Thymus (tissue), 11 donors: ENCODE results near the gene CALM1. TPM values are rescaled to one million over a fixed set of nuclear protein-coding genes. Genes with fewer than 3 reads are reported as not detected.

Source experiments
- DNase-seq, 9 donors: peaks; one replicate each; pipeline ENCODE4 v3.0.0-alpha.2; 2013; ENCODE audit warnings: low spot score in 9 of 9, low read depth in 6 of 9, missing footprints in 1 of 9
- H3K27ac ChIP-seq, 2 donors: one replicate each; pipeline ENCODE4 v1.5.1; 2013; ENCODE audit warnings: control low read depth in 1 of 2, low read depth in 1 of 2, low read length in 1 of 2, mild to moderate bottlenecking in 1 of 2, moderate library complexity in 1 of 2
- H3K27me3 ChIP-seq, 2 donors: one replicate each; pipeline ENCODE4 v1.5.1; 2013; ENCODE audit warnings: low read length in 1 of 2; ENCODE audit not compliant: control insufficient read depth in 2 of 2, insufficient read depth in 1 of 2
- H3K36me3 ChIP-seq, 2 donors: one replicate each; pipeline ENCODE4 v1.5.1; 2013; ENCODE audit warnings: low read length in 1 of 2, mild to moderate bottlenecking in 1 of 2, moderate library complexity in 1 of 2; ENCODE audit not compliant: control insufficient read depth in 2 of 2, insufficient read depth in 2 of 2
- H3K4me1 ChIP-seq, 2 donors: one replicate each; pipeline ENCODE4 v1.5.1; 2013; ENCODE audit warnings: low read length in 2 of 2; ENCODE audit not compliant: control insufficient read depth in 2 of 2, insufficient read depth in 2 of 2
- H3K4me3 ChIP-seq, 2 donors: one replicate each; pipeline ENCODE4 v1.5.1; 2013; ENCODE audit warnings: low read length in 2 of 2, control low read depth in 1 of 2, mild to moderate bottlenecking in 1 of 2
- H3K9me3 ChIP-seq, 2 donors: one replicate each; pipeline ENCODE4 v1.5.1; 2013; ENCODE audit warnings: low read length in 1 of 2, mild to moderate bottlenecking in 1 of 2; ENCODE audit not compliant: control insufficient read depth in 2 of 2, insufficient read depth in 1 of 2
- WGBS: extraction: QIAGEN DNeasy Blood & Tissue Kit; methylation state at CpG from one replicate; pipeline ENCODE4 v1.1.7; 2013; 5-methylcytosine and 5-hydroxymethylcytosine counted together
- polyA plus RNA-seq: library from polyadenylated mRNA; stranded (reverse); fragments of 200-250 nt; gene quantifications from one replicate; pipeline ENCODE4 v1.2.3, GENCODE V29; 2013
- total RNA-seq: library from RNA; stranded (reverse); fragments of 120-200 nt; gene quantifications from one replicate; pipeline ENCODE4 v1.2.4, GENCODE V29; 2013
- donor health status: healthy.

CALM1 gene
- total and polyA plus RNA-seq, 2 donors, result 247 to 302 TPM

DNA sequence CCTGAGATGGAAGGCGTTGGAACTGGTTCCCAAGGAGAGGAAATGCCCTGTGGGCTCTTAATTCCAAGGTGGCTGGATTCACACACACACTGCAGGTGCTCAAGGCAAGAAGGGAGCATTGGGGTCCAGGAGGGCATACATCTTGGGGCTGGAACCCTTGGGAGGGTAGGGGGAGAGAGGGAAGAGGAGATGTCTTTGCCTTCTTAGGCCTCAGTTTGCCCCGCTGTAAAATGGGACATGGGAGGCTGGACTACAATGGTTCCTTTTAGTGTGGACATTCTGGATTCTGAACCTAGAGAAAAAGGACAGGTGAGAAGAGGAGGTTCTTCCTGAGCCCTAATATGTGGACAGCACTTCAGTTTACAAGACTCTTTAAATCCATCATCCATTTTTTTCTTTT is 43.8 kb downstream of the CALM1 start:
- WGBS, result 98% methylated on average over 2 of the region's 2 CpGs
- Histone ChIP-seq H3K4me1 (no peaks in the 10 kb centered on the region), H3K27ac (no peak overlapping the region), H3K9me3 (no peaks in the 10 kb centered on the region), H3K4me3 (no peak overlapping the region), H3K27me3 (no peaks in the 10 kb centered on the region), H3K36me3 (no peaks in the 10 kb centered on the region)
- DNase-seq, result no peak

DNA sequence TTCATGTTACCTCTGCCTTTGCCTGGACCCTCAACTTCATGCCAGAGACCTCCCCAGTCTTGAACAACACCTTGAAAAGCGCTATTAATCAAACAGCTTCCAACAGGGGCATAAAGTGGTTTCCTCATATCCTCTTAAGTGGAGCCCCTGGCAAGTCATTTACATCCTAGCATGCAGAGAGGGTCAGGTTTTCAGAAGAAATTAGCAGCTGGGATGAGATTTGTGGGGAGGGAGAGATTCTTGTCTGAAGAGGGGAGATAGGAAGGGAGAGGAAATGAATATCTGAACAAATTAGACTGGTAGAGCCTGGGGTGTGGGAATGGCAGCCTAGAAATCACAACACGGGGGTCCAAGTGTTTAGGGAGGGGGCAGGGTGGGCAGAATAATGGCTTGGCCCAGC is 45.6 kb downstream of the CALM1 start:
- Histone ChIP-seq H3K9me3 (no peaks in the 10 kb centered on the region), H3K36me3 (no peaks in the 10 kb centered on the region), H3K4me1 (no peaks in the 10 kb centered on the region), H3K4me3 (no peak overlapping the region), H3K27ac (no peak overlapping the region), H3K27me3 (no peaks in the 10 kb centered on the region)
- 78% methylated on average over 2 of the region's 2 CpGs for WGBS
- no peak for DNase-seq

DNA sequence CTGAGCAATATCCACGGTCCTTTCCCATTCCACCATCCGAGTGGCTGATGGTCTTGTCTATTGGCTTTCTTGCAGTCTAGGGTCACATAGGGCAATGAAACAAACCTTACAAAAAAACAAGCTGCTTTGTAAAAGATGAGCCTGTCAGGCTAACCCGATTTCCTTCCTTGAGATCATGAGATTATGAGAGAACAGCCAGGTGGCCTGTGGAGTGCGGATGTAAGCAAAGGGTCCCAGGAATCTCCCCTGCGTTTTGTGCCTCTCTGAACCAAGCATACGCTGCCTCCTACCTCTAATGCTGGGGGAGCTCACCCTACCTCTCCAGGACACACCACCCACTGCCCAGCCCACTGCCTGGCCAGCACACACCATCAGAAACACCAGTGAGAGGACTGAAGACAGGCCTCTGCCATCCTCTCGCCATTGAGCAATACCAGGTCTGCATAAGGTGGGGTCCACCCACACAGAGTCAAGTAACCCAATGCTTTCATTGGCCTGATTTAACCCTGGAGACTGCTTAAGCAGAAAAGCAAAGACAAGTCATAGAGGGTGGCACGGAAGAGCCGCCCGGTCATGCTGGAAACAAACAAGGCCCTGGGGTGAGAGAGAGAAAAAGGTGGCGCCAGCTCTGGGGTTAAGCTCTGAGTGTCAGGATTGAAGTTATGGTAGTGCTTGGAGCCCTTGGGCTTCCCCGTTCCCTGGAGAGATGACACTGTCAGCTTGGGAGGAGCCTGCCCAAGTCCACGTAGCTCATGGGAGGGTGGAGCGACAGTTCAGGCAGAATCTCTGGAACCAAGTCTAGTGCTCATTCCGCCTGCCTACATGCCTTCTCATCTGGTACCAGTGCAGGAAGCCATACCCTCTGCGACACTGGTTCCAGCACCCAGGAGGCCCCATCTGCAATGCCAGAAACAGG is 46.6 kb downstream of the CALM1 start:
- no peaks in the 10 kb centered on the region for H3K36me3 ChIP-seq
- 63% methylated on average over 16 of the region's 16 CpGs for WGBS
- no peaks in the 10 kb centered on the region for H3K4me1 ChIP-seq
- H3K9me3 ChIP-seq, result peaks cover 0 to 5% of the 10 kb centered on the region in 2 donors
- no peak overlapping the region for H3K4me3 ChIP-seq
- DNase-seq, result no peak
- H3K27me3 ChIP-seq, result no peaks in the 10 kb centered on the region
- no peak overlapping the region for H3K27ac ChIP-seq

GRCh38 chr14:90444077-90444696 is 47.4 kb downstream of the CALM1 start:
- H3K4me3 ChIP-seq, result no peak overlapping the region
- no peaks in the 10 kb centered on the region for H3K27me3 ChIP-seq
- H3K4me1 ChIP-seq, result no peaks in the 10 kb centered on the region
- no peak for DNase-seq
- H3K36me3 ChIP-seq, result no peaks in the 10 kb centered on the region
- 80% methylated on average over 6 of the region's 6 CpGs for WGBS
- H3K9me3 ChIP-seq, result peaks cover 0 to 6% of the 10 kb centered on the region in 2 donors
- no peak overlapping the region for H3K27ac ChIP-seq

DNA sequence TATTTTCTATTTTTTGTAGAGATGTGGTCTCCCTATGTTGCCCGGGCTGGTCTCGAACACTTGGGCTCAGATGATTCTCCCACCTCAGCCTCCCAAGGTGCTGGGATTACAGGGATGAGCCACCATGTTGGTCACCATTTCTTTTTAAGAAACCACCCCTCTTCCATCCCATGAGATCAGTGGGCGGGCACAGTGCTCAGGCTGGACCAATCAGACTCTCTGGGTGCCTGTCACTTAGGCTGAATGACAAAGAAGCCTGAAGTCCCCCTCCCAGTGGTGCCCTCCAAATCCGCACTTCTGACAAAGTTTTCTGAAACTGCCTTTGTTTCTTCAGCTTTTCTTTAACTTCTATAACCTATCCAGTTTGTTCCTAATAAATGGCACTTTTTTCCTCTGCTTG is 48.2 kb downstream of the CALM1 start:
- no peak for DNase-seq
- 95% methylated on average over 4 of the region's 4 CpGs for WGBS
- H3K27me3 ChIP-seq, result no peaks in the 10 kb centered on the region
- H3K4me1 ChIP-seq, result no peaks in the 10 kb centered on the region
- no peaks in the 10 kb centered on the region for H3K36me3 ChIP-seq
- H3K27ac ChIP-seq, result no peak overlapping the region
- peaks cover 0 to 6% of the 10 kb centered on the region in 2 donors for H3K9me3 ChIP-seq
- H3K4me3 ChIP-seq, result no peak overlapping the region

DNA sequence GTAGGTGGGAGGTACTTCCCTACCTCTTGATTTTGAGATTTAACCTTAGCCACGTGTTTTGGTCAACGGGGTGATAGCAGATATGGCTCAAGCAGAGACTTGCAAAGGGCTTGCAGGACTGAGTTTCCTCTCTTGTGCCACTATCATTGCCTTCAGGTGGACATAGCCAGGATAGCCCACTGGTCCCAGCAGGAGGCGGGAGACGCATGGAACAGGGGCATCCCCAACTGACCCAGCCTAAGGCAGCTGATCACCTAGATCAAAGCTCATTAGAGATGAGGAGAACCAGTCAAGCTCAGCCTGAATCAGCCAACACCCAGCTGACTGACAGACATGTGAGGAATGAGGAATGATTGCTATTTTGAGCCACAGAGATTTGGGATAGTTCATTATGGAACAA is 49.6 kb downstream of the CALM1 start:
- 95% methylated on average over 4 of the region's 4 CpGs for WGBS
- Histone ChIP-seq H3K4me3 (no peak overlapping the region), H3K27ac (no peak overlapping the region)

DNA sequence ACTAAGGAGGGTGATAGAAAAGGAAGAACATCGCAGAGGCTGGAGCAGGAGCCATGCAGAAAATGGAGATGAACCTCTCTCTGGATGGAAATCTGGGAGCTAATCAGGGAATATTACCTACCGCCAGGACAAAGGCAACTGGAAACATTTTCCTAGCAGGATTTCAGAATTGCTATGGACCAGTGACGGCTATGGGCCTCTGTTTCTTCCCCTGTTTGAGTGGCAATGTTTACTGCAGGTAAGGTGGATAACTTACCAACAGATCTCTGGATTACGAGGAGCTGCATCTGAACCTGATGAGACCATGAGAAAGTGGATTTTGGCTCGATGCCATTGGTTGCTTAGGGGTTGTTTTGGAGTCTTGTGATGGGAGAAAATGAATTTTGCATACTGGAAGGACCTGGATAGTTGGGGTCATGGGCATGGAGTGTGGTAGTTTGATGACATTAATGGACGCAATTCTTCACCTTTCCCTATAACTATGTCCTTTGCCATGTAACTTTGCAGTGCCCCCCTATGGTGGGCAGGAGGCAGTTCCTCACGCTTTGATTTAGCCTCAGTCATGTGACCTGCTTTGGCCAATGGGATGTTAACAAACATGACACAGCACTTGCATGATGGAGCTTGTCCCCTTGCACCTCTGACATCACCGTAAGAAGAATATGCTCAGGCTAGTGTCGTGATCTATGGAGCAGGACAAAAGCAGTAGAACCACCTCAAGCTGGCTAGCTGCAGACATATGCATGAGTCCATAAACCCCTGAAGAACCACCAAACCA is 51.1 kb downstream of the CALM1 start:
- Histone ChIP-seq H3K27ac (no peak overlapping the region), H3K9me3 (peaks cover 0 to 6% of the 10 kb centered on the region in 2 donors), H3K27me3 (no peaks in the 10 kb centered on the region), H3K4me1 (no peaks in the 10 kb centered on the region), H3K4me3 (no peak overlapping the region), H3K36me3 (no peaks in the 10 kb centered on the region)
- no peak for DNase-seq
- WGBS, result 96% methylated on average over 9 of the region's 9 CpGs

More for the DNA sequence above, 49.6 kb downstream of the CALM1 start:
- Histone ChIP-seq H3K4me1 (no peaks in the 10 kb centered on the region), H3K9me3 (peaks cover 0 to 6% of the 10 kb centered on the region in 2 donors), H3K36me3 (no peaks in the 10 kb centered on the region), H3K27me3 (no peaks in the 10 kb centered on the region)
- no peak for DNase-seq

- Histone ChIP-seq H3K27me3 (no peaks in the 10 kb centered on the region), H3K4me1 (no peaks in the 10 kb centered on the region), H3K4me3 (no peak overlapping the region), H3K27ac (no peak overlapping the region), H3K9me3 (peaks cover 0 to 6% of the 10 kb centered on the region in 2 donors), H3K36me3 (no peaks in the 10 kb centered on the region)
- no peak for DNase-seq
- WGBS, result 59% methylated on average over 5 of the region's 5 CpGs
These were observed 52.6 kb downstream of the CALM1 start for GRCh38 chr14:90449411-90449810.

GRCh38 chr14:90450151-90450550 is 53.3 kb downstream of the CALM1 start:
- no peaks in the 10 kb centered on the region for H3K4me1 ChIP-seq
- H3K4me3 ChIP-seq, result no peak overlapping the region
- H3K27ac ChIP-seq, result no peak overlapping the region
- 95% methylated on average over 6 of the region's 6 CpGs for WGBS
- H3K9me3 ChIP-seq, result peaks cover 0 to 6% of the 10 kb centered on the region in 2 donors
- H3K27me3 ChIP-seq, result no peaks in the 10 kb centered on the region
- no peaks in the 10 kb centered on the region for H3K36me3 ChIP-seq
- no peak for DNase-seq
